ENCODE results near the gene DTX2. TPM values are rescaled to one million over a fixed set of nuclear protein-coding genes. Genes with fewer than 3 reads are reported as not detected.
A peak's percentile ranks its signal among the peaks of the same experiment; 100 is the strongest.
"Not testable (repeated sequence)": the region's sequence is repeated elsewhere in the genome, so short reads cannot be mapped to it uniquely, and the experiment has no call there.

DTX2 gene
- total and polyA plus RNA-seq, 2 experiments from 2014 or later: 7.6 to 22.2 TPM

GRCh38 chr7:76549025-76549854 is 87.7 kb downstream of the DTX2 start:
- peak overlapping the region; percentile 68 for H3K4me2 ChIP-seq
- H4K20me1 ChIP-seq (ENCODE audit: insufficient read depth, poor library complexity, severe bottlenecking); H3K27me3 ChIP-seq; H3K9me2 ChIP-seq (replicated peaks; ENCODE audit: insufficient read depth); H3K9me3 ChIP-seq (ENCODE audit: low read depth); H3K4me1 ChIP-seq (ENCODE audit: insufficient read depth); H3K36me3 ChIP-seq (replicated peaks; ENCODE audit: insufficient read depth, low read depth): not testable (repeated sequence)
- under 1% methylated on average over 58 of the region's 71 CpGs for WGBS (ENCODE audit: low lambda C conversion rate, missing lambda C conversion rate)
- peak overlapping the region; percentile 72 for H2AFZ ChIP-seq
- H3K4me3 ChIP-seq: peak overlapping the region; percentile 77
- DNase-seq (ENCODE audit: low spot score): peak; percentile 87
- peak overlapping the region; percentile 98 for H3K27ac ChIP-seq
- peaks cover 27% of the 10 kb centered on the region for H3K79me2 ChIP-seq

DNA sequence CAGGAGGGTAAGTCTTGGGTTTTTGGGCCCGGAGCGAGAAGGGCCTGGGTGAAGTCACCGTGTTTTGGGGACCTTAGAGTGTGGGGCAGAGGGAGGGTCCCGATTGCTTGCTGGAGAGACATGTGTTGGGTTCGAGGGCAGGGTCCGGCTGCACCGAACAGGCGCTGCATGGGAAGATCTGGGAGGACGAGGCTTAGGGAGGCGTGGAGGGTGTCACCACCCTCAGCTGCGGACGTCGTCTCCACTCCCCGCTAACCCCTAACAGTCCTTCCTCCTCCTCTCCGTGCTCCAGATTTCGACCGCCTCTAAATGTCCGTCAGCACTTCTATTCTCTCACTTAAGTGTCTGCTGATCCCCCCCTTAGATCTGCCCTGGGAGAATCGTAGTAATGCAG is 88.3 kb downstream of the DTX2 start:
- H3K4me1 ChIP-seq (ENCODE audit: insufficient read depth); H4K20me1 ChIP-seq (ENCODE audit: insufficient read depth, poor library complexity, severe bottlenecking); H3K9me2 ChIP-seq (replicated peaks; ENCODE audit: insufficient read depth); H3K36me3 ChIP-seq (replicated peaks; ENCODE audit: insufficient read depth, low read depth); H3K9me3 ChIP-seq (ENCODE audit: low read depth); H3K27me3 ChIP-seq: not testable (repeated sequence)
- 0% methylated on average over 17 of the region's 19 CpGs for WGBS (ENCODE audit: low lambda C conversion rate, missing lambda C conversion rate)
- H2AFZ ChIP-seq: peak overlapping the region; percentile 72
- peak overlapping the region; percentile 98 for H3K27ac ChIP-seq
- peak overlapping the region; percentile 77 for H3K4me3 ChIP-seq
- peak overlapping the region; percentile 68 for H3K4me2 ChIP-seq
- peak; percentile 3 for DNase-seq (ENCODE audit: low spot score)
- H3K79me2 ChIP-seq: peaks cover 30% of the 10 kb centered on the region

DNA sequence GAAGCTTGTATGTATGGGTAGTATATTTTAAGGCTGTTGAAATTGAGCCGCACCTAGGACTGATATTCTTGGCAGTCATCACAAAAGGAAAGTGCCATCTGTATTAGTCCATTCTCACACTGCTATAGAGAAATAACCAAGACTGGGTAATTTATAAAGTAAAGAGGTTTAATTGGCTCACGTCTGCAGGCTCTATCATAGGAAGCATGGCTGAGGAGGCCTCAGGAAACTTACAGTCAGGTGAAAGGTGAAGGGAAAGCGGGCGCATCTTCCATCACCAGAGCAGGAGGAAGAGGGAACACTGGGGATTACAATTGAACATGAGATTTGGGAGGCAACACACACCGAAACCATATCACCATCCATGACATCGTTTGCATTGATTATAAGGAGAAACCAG is 90.5 kb downstream of the DTX2 start:
- H3K79me2 ChIP-seq: peaks cover 37% of the 10 kb centered on the region
- H4K20me1 ChIP-seq (ENCODE audit: insufficient read depth, poor library complexity, severe bottlenecking); H3K4me2 ChIP-seq; H2AFZ ChIP-seq; H3K9me2 ChIP-seq (replicated peaks; ENCODE audit: insufficient read depth); H3K27ac ChIP-seq; H3K36me3 ChIP-seq (replicated peaks; ENCODE audit: insufficient read depth, low read depth); H3K27me3 ChIP-seq; H3K4me1 ChIP-seq (ENCODE audit: insufficient read depth); H3K4me3 ChIP-seq; H3K9me3 ChIP-seq (ENCODE audit: low read depth); DNase-seq (ENCODE audit: low spot score): not testable (repeated sequence)
- WGBS (ENCODE audit: low lambda C conversion rate, missing lambda C conversion rate): 97% methylated on average over 6 of the region's 6 CpGs

Small RNAs within 50 kb of the gene (small RNA-seq; reads per million reads assigned to genes)
- gene RF00019: not detected

Other genes with a start within 250 kb of the DTX2 start
- 186 and 205 TPM in 2 replicates for gene HSPB1, start 159.0 kb upstream of the DTX2 start, total RNA-seq
- gene HSPB1, start 159.0 kb upstream of the DTX2 start, polyA plus RNA-seq: 1,525 and 1,553 TPM in 2 replicates
- 106 and 117 TPM in 2 replicates for gene YWHAG, start 102.7 kb upstream of the DTX2 start, total RNA-seq
- gene YWHAG, start 102.7 kb upstream of the DTX2 start, polyA plus RNA-seq: 12.6 and 17.2 TPM in 2 replicates
- 6.9 and 9.7 TPM in 2 replicates for gene SSC4D, start 52.0 kb upstream of the DTX2 start, total RNA-seq
- 11.0 and 14.5 TPM in 2 replicates for gene SSC4D, start 52.0 kb upstream of the DTX2 start, polyA plus RNA-seq
- gene ZP3, start 36.8 kb upstream of the DTX2 start, total RNA-seq: not detected in 2 replicates
- 1.4 TPM in 1 of 2 replicates, not detected in the other for gene ZP3, start 36.8 kb upstream of the DTX2 start, polyA plus RNA-seq
- 16.8 and 25.8 TPM in 2 replicates for gene UPK3B, start 48.8 kb downstream of the DTX2 start, total RNA-seq
- 90.6 and 159 TPM in 2 replicates for gene UPK3B, start 48.8 kb downstream of the DTX2 start, polyA plus RNA-seq
- 0.03 TPM in 1 of 2 replicates, not detected in the other for gene SPDYE16, start 81.6 kb downstream of the DTX2 start, total RNA-seq
- 1.1 and 1.5 TPM in 2 replicates for gene SPDYE16, start 81.6 kb downstream of the DTX2 start, polyA plus RNA-seq
- 0.28 and 0.67 TPM in 2 replicates for gene POMZP3, start 165.6 kb downstream of the DTX2 start, total RNA-seq
- 8.7 and 10.5 TPM in 2 replicates for gene POMZP3, start 165.6 kb downstream of the DTX2 start, polyA plus RNA-seq

All from hepatocyte (in vitro differentiated cells).